Measurements from ENCODE around the gene BIRC7. TPM values are rescaled to one million over a fixed set of nuclear protein-coding genes. Genes with fewer than 3 reads are reported as not detected.

BIRC7 gene
- total RNA-seq, 1 donor from 2014 or later: 15.5 TPM

GRCh38 chr20:63202021-63202420 is 33.7 kb upstream of the BIRC7 start:
- no peaks in the 10 kb centered on the region for H3K9me3 ChIP-seq
- no peak overlapping the region for H3K27ac ChIP-seq
- H3K36me3 ChIP-seq: peaks cover 56% of the 10 kb centered on the region
- no peaks in the 10 kb centered on the region for H3K27me3 ChIP-seq
- H3K4me1 ChIP-seq: peaks cover 6% of the 10 kb centered on the region
- H3K4me3 ChIP-seq: no peak overlapping the region
- no peak for TF ChIP-seq CTCF (IDR thresholded peaks at IDR 0.05)
- intact Hi-C loops (cut with DNase I): no loop called here
- ATAC-seq: no peak
- no peak for DNase-seq

GRCh38 chr20:63202811-63203526 is 32.7 kb upstream of the BIRC7 start:
- H3K9me3 ChIP-seq: no peaks in the 10 kb centered on the region
- TF ChIP-seq CTCF (IDR thresholded peaks at IDR 0.05): no peak
- peaks cover 6% of the 10 kb centered on the region for H3K4me1 ChIP-seq
- no peak overlapping the region for H3K27ac ChIP-seq
- H3K4me3 ChIP-seq: no peak overlapping the region
- DNase-seq (peak; percentile 54), ATAC-seq (peak; percentile 9)
- H3K36me3 ChIP-seq: peaks cover 66% of the 10 kb centered on the region
- H3K27me3 ChIP-seq: no peaks in the 10 kb centered on the region
- intact Hi-C loops (cut with DNase I): no loop called here

- Histone ChIP-seq H3K27me3 (no peaks in the 10 kb centered on the region), H3K4me1 (no peaks in the 10 kb centered on the region), H3K27ac (no peak overlapping the region), H3K4me3 (no peak overlapping the region), H3K9me3 (no peaks in the 10 kb centered on the region), H3K36me3 (peaks cover 80% of the 10 kb centered on the region)
- intact Hi-C loops (cut with DNase I): no loop called here
- ATAC-seq: no peak
- TF ChIP-seq CTCF (IDR thresholded peaks at IDR 0.05): no peak
- no peak for DNase-seq
Measured at GRCh38 chr20:63204362-63204761, 31.3 kb upstream of the BIRC7 start.

GRCh38 chr20:63205896-63206295 is 29.8 kb upstream of the BIRC7 start:
- no peaks in the 10 kb centered on the region for H3K27me3 ChIP-seq
- intact Hi-C loops (cut with DNase I): no loop called here
- no peak overlapping the region for H3K27ac ChIP-seq
- TF ChIP-seq CTCF (IDR thresholded peaks at IDR 0.05): no peak
- H3K36me3 ChIP-seq: peaks cover 92% of the 10 kb centered on the region
- H3K4me1 ChIP-seq: no peaks in the 10 kb centered on the region
- no peak for DNase-seq
- no peaks in the 10 kb centered on the region for H3K9me3 ChIP-seq
- ATAC-seq: no peak
- no peak overlapping the region for H3K4me3 ChIP-seq

GRCh38 chr20:63206878-63207277 is 28.8 kb upstream of the BIRC7 start:
- no peak for TF ChIP-seq CTCF (IDR thresholded peaks at IDR 0.05)
- H3K9me3 ChIP-seq: no peaks in the 10 kb centered on the region
- ATAC-seq (no peak), DNase-seq (no peak)
- H3K4me1 ChIP-seq: no peaks in the 10 kb centered on the region
- H3K4me3 ChIP-seq: no peak overlapping the region
- peaks cover 87% of the 10 kb centered on the region for H3K36me3 ChIP-seq
- H3K27me3 ChIP-seq: no peaks in the 10 kb centered on the region
- no peak overlapping the region for H3K27ac ChIP-seq
- intact Hi-C loops (cut with DNase I): no loop called here
